ENCODE data around the gene ARL8B.
"Not testable (repeated sequence)": the region's sequence is repeated elsewhere in the genome, so short reads cannot be mapped to it uniquely, and the experiment has no call there.

ARL8B gene

GRCh38 chr3:5103743-5104142, 18.3 kb upstream of the ARL8B start:
- no peak for TF ChIP-seq POLR2AphosphoS5 (IDR thresholded peaks at IDR 0.05; ENCODE audit: low read depth)
- TF ChIP-seq REST (IDR thresholded peaks at IDR 0.05; ENCODE audit: insufficient replicate concordance, low read depth) = no peak
- no peak for TF ChIP-seq GABPA (IDR thresholded peaks at IDR 0.05; ENCODE audit: low read depth)
- TF ChIP-seq CTCF (IDR thresholded peaks at IDR 0.05; ENCODE audit: insufficient read depth, low read length) = no peak
- no peak for TF ChIP-seq SPI1 (IDR thresholded peaks at IDR 0.05; ENCODE audit: borderline replicate concordance, low read depth)
- no peak for DNase-seq (ENCODE audit: low read depth in 1 of 2, low spot score in 1 of 2)
- H3K27me3 ChIP-seq (ENCODE audit: insufficient read depth, poor library complexity, severe bottlenecking) = no peaks in the 10 kb centered on the region

DNA sequence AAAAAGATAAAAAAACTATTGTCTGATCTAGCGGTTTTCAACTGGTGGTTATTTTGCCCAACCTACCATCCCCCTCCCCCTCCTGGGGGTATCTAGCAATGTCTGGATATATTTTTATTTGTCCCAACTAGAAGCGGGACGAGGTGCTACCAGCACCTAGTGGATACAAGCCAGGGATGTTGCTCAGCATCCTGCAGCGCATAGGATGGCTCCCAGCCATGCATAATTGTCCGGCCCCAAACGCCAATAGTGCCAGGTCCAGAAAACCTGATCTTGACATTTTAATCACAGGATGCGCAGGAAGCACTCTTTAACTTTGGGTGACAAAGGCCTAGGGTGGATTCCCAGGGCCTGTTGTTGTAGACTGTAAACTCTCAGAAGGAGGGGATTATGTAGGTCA, 17.0 kb upstream of the ARL8B start:
- TF ChIP-seq POLR2AphosphoS5 (IDR thresholded peaks at IDR 0.05; ENCODE audit: low read depth) (no peak), REST (IDR thresholded peaks at IDR 0.05; ENCODE audit: insufficient replicate concordance, low read depth) (no peak), SPI1 (IDR thresholded peaks at IDR 0.05; ENCODE audit: borderline replicate concordance, low read depth) (no peak), GABPA (IDR thresholded peaks at IDR 0.05; ENCODE audit: low read depth) (no peak), CTCF (IDR thresholded peaks at IDR 0.05; ENCODE audit: insufficient read depth, low read length) (no peak)
- H3K27me3 ChIP-seq (ENCODE audit: insufficient read depth, poor library complexity, severe bottlenecking) = no peaks in the 10 kb centered on the region
- no peak overlapping the region for H3K4me3 ChIP-seq (replicated peaks; ENCODE audit: insufficient read depth, low read length)
- DNase-seq (ENCODE audit: low read depth in 1 of 2, low spot score in 1 of 2) = no peak
- H3K27ac ChIP-seq (replicated peaks) = no peak overlapping the region

More at GRCh38 chr3:5103743-5104142, 18.3 kb upstream of the ARL8B start:
- no peak overlapping the region for H3K27ac ChIP-seq (replicated peaks)
- no peak overlapping the region for H3K4me3 ChIP-seq (replicated peaks; ENCODE audit: insufficient read depth, low read length)

DNA sequence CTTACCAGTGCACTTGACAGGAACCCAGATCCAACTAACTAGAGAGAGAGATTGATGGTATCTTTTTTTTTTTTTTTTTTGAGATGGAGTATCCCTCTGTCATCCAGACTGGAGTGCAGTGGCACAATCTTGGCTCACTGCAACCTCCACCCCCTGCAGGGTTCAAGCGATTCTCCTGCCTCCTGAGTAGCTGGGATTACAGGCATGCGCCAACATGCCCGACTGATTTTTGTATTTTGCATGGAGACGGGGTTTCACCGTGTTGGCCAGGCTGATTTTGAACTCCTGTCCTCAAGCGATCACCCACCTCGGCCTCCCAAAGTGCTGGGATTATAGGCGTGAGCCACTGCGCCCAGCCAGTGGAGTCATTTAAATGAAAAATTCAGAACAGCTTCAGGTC, 15.7 kb upstream of the ARL8B start:
- H3K4me3 ChIP-seq (replicated peaks; ENCODE audit: insufficient read depth, low read length); DNase-seq (ENCODE audit: low read depth in 1 of 2, low spot score in 1 of 2); H3K27me3 ChIP-seq (ENCODE audit: insufficient read depth, poor library complexity, severe bottlenecking); H3K27ac ChIP-seq (replicated peaks): not testable (repeated sequence)

- H3K27ac ChIP-seq (replicated peaks); H3K27me3 ChIP-seq (ENCODE audit: insufficient read depth, poor library complexity, severe bottlenecking); H3K4me3 ChIP-seq (replicated peaks; ENCODE audit: insufficient read depth, low read length); DNase-seq (ENCODE audit: low read depth in 1 of 2, low spot score in 1 of 2): not testable (repeated sequence)
These were observed 15.2 kb upstream of the ARL8B start for GRCh38 chr3:5106933-5107334.

- Histone ChIP-seq H3K27me3 (ENCODE audit: insufficient read depth, poor library complexity, severe bottlenecking) (no peaks in the 10 kb centered on the region), H3K27ac (replicated peaks) (no peak overlapping the region), H3K4me3 (replicated peaks; ENCODE audit: insufficient read depth, low read length) (no peak overlapping the region)
- TF ChIP-seq GABPA (IDR thresholded peaks at IDR 0.05; ENCODE audit: low read depth) = no peak
- TF ChIP-seq POLR2AphosphoS5 (IDR thresholded peaks at IDR 0.05; ENCODE audit: low read depth) = no peak
- TF ChIP-seq SPI1 (IDR thresholded peaks at IDR 0.05; ENCODE audit: borderline replicate concordance, low read depth) = no peak
- TF ChIP-seq REST (IDR thresholded peaks at IDR 0.05; ENCODE audit: insufficient replicate concordance, low read depth) = no peak
- TF ChIP-seq CTCF (IDR thresholded peaks at IDR 0.05; ENCODE audit: insufficient read depth, low read length) = no peak
- no peak for DNase-seq (ENCODE audit: low read depth in 1 of 2, low spot score in 1 of 2)
These were observed 11.8 kb upstream of the ARL8B start for GRCh38 chr3:5110337-5110736.

Measured in HL-60 (cell line).